T1000 (cell line): ENCODE results near the gene MXD1.
A peak's percentile ranks its signal among the peaks of the same experiment; 100 is the strongest.
"Not testable (repeated sequence)": the region's sequence is repeated elsewhere in the genome, so short reads cannot be mapped to it uniquely, and the experiment has no call there.

ENCODE experiments used
- DNase-seq: peaks from one replicate; lab custom pipeline; 2025; ENCODE audit warnings: mixed read lengths; lab: John Stamatoyannopoulos, UW

MXD1 gene, protein sequence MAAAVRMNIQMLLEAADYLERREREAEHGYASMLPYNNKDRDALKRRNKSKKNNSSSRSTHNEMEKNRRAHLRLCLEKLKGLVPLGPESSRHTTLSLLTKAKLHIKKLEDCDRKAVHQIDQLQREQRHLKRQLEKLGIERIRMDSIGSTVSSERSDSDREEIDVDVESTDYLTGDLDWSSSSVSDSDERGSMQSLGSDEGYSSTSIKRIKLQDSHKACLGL

DNA sequence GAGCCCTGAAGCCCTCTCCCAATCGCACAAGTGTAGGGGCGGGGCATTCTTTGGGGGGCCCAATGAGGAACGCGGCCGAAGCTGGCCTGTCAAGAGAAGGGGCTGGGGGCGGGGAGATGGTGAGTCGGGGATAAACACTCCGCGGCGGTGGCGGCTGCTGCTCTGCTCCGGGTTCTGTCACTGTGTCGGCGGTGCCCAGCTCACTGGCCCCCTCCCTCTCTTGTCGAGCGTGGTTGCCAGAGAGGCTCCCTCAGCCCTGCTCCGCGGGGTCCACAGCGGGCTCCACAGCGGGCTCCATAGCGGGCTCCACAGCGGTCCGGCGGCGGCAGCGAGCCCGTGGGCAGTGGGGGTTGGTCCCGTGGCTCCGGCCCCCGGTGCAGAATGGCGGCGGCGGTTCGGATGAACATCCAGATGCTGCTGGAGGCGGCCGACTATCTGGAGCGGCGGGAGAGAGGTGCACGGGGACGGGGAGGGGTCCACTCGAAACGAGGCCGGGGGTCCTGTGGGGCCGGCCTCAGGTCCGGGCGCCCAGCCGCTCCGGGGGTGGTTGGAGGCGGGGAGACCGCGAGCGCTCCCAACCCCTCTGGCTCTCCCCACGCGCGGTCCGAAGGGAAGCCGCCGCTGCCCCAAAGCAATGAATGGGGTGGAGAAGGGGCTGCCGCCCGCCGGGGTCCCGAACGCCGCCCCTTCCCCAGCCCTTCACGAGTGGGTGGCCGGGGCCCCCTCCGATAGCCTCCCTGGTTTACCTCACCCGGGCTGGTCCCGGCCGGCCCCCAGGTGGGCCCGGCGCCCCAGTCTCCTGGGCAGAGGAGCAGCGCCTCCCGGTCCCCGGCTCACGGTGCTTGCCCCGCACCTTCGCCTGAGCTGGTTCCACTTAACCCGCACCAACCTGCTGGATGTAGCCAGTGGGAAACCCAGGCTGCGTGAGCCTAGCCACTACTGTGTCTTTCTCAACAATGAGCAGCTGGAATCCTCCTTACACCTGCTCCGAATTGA lies at the start of gene MXD1:
Gene MXD1, plus strand, starts transcription at position 160 of the 996 bp plus-strand sequence. Its CDS starts 222 bp downstream, at position 382.
- DNase-seq, result no peak

GRCh38 chr2:69888451-69888850 lies 26.5 kb upstream of the MXD1 start:
- DNase-seq, result no peak

- DNase-seq, result no peak
Observed at GRCh38 chr2:69889302-69889701, 25.6 kb upstream of the MXD1 start.

- no peak for DNase-seq
Observed at GRCh38 chr2:69890881-69891280, 24.0 kb upstream of the MXD1 start.

GRCh38 chr2:69892838-69893424 lies 22.0 kb upstream of the MXD1 start:
- DNase-seq, result not testable (repeated sequence)

- peak; percentile 48 for DNase-seq
Observed at GRCh38 chr2:69893684-69894551, 21.0 kb upstream of the MXD1 start, which contains the start of gene SNRNP27. Gene SNRNP27 (plus strand): TSS chr2:69893956. CDS start chr2:69893985, 29 bp downstream.

DNA sequence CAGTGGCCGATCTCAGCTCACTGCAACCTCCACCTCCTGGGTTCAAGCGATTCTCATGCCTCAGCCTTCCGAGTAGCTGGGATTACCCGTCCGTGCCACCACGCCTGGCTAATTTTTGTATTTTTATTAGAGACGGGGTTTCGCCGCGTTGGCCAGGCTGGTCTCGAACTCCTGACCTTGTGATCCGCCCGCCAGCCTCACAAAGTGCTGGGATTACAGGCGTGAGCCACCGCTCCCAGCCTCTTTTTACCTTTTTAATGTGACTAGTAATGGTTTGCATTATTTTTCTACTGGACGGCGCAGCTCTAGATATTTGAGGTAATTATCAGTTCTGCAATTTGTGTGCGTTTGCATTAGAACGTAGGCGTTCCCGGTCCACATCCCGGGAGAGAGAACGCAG lies 20.2 kb upstream of the MXD1 start:
- DNase-seq, result not testable (repeated sequence)

DNA sequence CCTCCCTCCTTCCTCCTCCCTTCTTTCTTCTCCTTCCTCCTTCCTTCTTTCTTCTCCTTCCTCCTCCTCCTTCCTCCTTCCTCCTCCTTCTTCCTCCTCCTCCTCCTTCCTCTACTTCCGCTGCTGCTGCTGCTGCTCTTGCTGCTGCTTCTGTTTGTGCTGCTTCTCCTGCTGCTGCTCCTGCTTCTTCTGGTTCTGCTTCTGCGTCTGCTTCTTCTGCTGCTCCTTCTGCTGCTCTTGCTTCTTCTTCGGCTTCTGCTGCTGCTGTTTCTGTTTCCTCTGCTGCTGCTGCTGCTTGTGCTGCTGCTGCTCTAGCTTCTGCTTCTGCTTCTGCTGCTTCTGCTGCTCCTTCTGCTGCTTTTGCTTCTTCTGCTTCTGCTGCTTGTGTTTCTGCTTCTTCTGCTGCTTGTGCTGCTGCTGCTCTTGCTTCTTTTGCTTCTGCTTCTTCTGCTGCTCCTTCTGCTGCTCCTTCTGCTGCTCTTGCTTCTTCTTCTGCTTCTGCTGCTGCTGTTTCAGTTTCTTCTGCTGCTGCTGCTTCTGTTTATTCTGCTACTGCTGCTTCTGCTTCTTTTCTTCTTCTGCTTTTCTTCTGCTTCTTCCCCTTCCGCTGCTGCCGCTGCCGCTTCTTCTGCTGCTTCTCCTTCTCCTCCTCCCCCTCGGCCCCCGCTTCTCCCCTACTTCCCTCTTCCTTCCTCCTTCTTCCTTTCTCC lies 12.5 kb upstream of the MXD1 start:
- DNase-seq, result no peak

- no peak for DNase-seq
Observed at GRCh38 chr2:69907216-69907615, 7.7 kb upstream of the MXD1 start.

DNA sequence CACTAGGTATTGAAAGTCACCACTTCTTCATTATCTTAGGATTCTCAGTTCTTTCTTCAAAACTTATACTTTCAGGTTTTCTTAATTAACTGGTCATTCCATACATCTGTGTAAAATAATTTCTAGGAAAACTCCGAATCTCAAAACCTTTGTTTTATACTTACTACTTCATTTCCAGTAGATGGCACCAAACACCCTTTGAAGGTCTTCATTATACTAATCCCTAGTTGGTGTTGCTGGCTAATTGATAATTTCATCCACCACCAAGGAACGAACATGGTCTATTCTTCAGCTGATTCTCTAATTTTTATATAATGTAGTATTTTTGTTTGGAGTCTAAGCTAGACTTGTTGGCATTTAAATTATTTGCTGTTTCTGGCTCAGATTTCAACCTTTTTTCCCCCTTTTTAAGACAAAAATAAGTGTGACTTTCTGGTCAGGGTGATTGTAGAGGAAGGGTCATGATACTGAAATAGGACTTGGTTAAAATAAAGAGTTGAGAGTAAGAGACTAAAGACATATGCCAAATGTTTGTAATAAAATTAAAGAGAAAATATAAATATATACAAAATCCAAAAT lies 2.8 kb upstream of the MXD1 start:
- DNase-seq, result no peak

- DNase-seq, result peak; percentile 99
Observed at GRCh38 chr2:69914164-69914949, 552 bp upstream of the MXD1 start.

GRCh38 chr2:69916106-69916505 lies 1.2 kb downstream of the MXD1 start:
- no peak for DNase-seq

- no peak for DNase-seq
Observed at GRCh38 chr2:69917852-69918251, 2.9 kb downstream of the MXD1 start.

DNA sequence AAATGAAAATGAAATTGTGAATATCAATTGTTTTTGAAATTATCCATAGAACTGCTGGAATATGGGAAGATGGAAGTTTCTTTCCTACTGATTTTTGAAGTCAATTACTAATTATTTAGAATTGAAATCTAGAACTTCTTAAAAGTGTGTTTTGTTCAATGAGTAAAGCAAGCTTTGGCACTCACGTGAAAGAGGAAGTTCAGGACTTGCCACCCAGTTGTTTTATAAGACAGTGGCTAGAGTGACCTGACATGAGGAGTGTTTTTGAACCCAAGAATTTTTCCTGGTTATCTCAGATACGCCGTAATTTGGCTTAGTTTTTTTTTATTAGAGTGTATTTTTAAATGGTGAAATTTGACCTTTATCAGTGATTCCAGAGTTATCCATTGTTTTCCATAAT lies 3.5 kb downstream of the MXD1 start:
- DNase-seq, result no peak

DNA sequence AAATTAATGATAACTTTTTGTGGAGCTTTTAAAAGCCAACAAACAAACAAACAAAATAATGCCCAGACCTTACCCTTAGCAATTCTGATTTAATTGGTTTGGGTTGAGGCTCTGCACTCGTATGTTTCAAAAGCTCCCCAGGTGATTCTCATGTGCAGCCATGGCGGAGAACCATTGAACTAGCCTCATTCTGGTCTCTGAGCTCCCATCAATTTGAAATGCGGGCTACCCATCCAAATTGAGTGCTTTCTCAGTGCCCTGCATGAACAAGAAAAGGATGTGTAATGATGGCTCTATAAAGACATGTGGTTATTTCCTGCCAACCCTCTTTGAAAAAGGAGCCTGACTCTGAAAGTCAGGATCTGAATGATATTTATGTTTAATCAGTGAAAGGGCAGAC lies 8.2 kb downstream of the MXD1 start:
- no peak for DNase-seq

DNA sequence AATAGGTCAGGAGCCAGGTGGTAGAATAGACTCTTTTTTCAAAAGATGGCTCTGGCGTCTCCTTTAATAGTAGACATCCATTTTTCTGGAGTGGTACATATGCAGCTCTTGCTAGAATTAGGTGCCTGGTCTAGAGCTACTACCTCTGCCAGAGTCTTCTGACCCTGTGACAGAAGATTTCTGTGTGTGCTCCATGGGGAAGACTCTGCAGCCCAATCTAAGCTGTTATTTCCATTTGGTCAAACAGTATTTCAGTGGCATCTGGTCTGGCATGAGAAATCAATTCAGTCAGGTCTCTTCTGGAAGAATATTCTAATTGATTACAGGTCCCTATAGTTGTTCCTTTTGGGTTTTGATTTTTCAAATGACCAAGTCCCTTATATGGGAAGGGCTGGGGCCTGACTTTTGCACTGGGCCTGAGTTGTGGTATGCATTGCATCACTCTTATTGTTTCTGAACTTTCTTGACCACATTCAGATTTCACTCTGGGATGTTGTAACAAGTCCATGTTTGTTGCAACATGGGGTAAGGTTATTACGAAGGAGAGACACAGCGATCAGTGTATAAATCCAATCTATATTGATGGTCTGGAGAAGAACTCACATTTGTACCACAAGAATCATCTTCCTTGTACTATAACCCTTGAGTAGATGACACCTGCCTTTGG lies 12.1 kb downstream of the MXD1 start:
- DNase-seq, result no peak

- DNase-seq, result no peak
Observed at GRCh38 chr2:69931832-69932595, 17.1 kb downstream of the MXD1 start.

GRCh38 chr2:69932596-69932922 lies 17.6 kb downstream of the MXD1 start:
- no peak for DNase-seq
